Loucy (cell line): ENCODE measurements around the gene ADAM20.

Experiments
- H2AFZ ChIP-seq: fragments of 200-600 bp; sonication (generic); 2 replicates; pipeline ENCODE4 v1.6.0; 2016; ENCODE audit warnings: antibody characterized with exemption, mild to moderate bottlenecking, low read length, moderate library complexity
- H3F3A ChIP-seq: fragments of 200-600 bp; 2 replicates; pipeline ENCODE4 v1.6.0; 2016; ENCODE audit warnings: antibody characterized with exemption, low read depth, mild to moderate bottlenecking
- H3K27me3 ChIP-seq: fragments of 200-600 bp; sonication (generic); 2 replicates; pipeline ENCODE4 v1.6.1; 2014; ENCODE audit warnings: low read length, mild to moderate bottlenecking; ENCODE audit not compliant: insufficient read depth, poor library complexity, severe bottlenecking
- H3K36me3 ChIP-seq: fragments of 200-600 bp; sonication (generic); 2 replicates; pipeline ENCODE4 v1.6.1; 2016; ENCODE audit warnings: low read length; ENCODE audit not compliant: insufficient read depth
- H3K4me1 ChIP-seq: fragments of 200-600 bp; sonication (generic); 2 replicates; pipeline ENCODE4 v1.5.1; 2014; ENCODE audit warnings: low read length, mild to moderate bottlenecking; ENCODE audit not compliant: insufficient read depth, poor library complexity, severe bottlenecking
- H3K4me2 ChIP-seq: fragments of 200-600 bp; sonication (generic); 2 replicates; pipeline ENCODE4 v1.6.0; 2014; ENCODE audit warnings: antibody characterized with exemption, low read length, low read depth, mild to moderate bottlenecking; ENCODE audit not compliant: poor library complexity, severe bottlenecking
- H3K4me3 ChIP-seq: fragments of 200-600 bp; sonication (generic); 2 replicates; pipeline ENCODE4 v1.5.1; 2014; ENCODE audit warnings: low read length, mild to moderate bottlenecking, mixed read lengths; ENCODE audit not compliant: poor library complexity, severe bottlenecking
- H3K79me2 ChIP-seq: fragments of 200-600 bp; sonication (generic); 2 replicates; pipeline ENCODE4 v1.6.1; 2014; ENCODE audit warnings: low read length; ENCODE audit not compliant: insufficient read depth
- H3K9ac ChIP-seq: fragments of 200-600 bp; sonication (generic); 2 replicates; pipeline ENCODE4 v1.6.0; 2014; ENCODE audit warnings: mild to moderate bottlenecking, low read depth, low read length, moderate library complexity; ENCODE audit not compliant: poor library complexity, severe bottlenecking
- H3K9me2 ChIP-seq: fragments of 200-600 bp; sonication (generic); replicated peaks from 2 replicates; pipeline ENCODE4 v1.6.1; 2016; ENCODE audit warnings: low read depth, low read length, mixed read lengths
- H3K9me3 ChIP-seq: fragments of 200-600 bp; sonication (generic); 2 replicates; pipeline ENCODE4 v1.6.1; 2014; ENCODE audit warnings: mild to moderate bottlenecking, antibody characterized with exemption, low read length, low read depth; ENCODE audit not compliant: insufficient read depth
- H4K20me1 ChIP-seq: fragments of 200-600 bp; sonication (generic); 2 replicates; pipeline ENCODE4 v1.6.0; 2014; ENCODE audit warnings: antibody characterized with exemption, low read length, mild to moderate bottlenecking; ENCODE audit not compliant: insufficient read depth, poor library complexity, severe bottlenecking
- CTCF ChIP-seq: fragments of 200-600 bp; sonication (generic); conservative IDR thresholded peaks from 2 replicates; pipeline ENCODE4 v1.5.1; 2014; ENCODE audit warnings: mild to moderate bottlenecking, antibody characterized with exemption, low read length
- EZH2phosphoT487 ChIP-seq: fragments of 200-600 bp; IDR thresholded peaks from 2 replicates; pipeline ENCODE4 v1.6.1; 2018; ENCODE audit warnings: antibody characterized with exemption, mild to moderate bottlenecking, moderate library complexity, borderline replicate concordance

ADAM20 gene

GRCh38 chr14:70563417-70563816, 28.6 kb upstream of the ADAM20 start:
- no peak for TF ChIP-seq CTCF
- TF ChIP-seq EZH2phosphoT487, result no peak
- no peak overlapping the region for H3K4me2 ChIP-seq
- peaks cover 6% of the 10 kb centered on the region; the same call in 1 of the 2 replicates for H3K36me3 ChIP-seq
- no peaks in the 10 kb centered on the region for H3K27me3 ChIP-seq
- peaks cover 17% of the 10 kb centered on the region; the same call in 1 of the 2 replicates for H3K9me3 ChIP-seq
- H2AFZ ChIP-seq, result no peak overlapping the region
- H3K4me3 ChIP-seq, result no peak overlapping the region
- H3F3A ChIP-seq, result no peaks in the 10 kb centered on the region
- peaks cover 7% of the 10 kb centered on the region for H3K4me1 ChIP-seq
- no peaks in the 10 kb centered on the region for H3K9me2 ChIP-seq
- no peaks in the 10 kb centered on the region for H4K20me1 ChIP-seq
- no peaks in the 10 kb centered on the region for H3K79me2 ChIP-seq
- no peak overlapping the region for H3K9ac ChIP-seq

- no peaks in the 10 kb centered on the region for H3F3A ChIP-seq
- peaks cover 3% of the 10 kb centered on the region; the same call in 1 of the 2 replicates for H3K36me3 ChIP-seq
- no peak overlapping the region for H3K4me3 ChIP-seq
- no peak overlapping the region for H2AFZ ChIP-seq
- TF ChIP-seq EZH2phosphoT487, result no peak
- TF ChIP-seq CTCF, result no peak
- peaks cover 13% of the 10 kb centered on the region; the same call in 1 of the 2 replicates for H3K9me3 ChIP-seq
- H4K20me1 ChIP-seq, result no peaks in the 10 kb centered on the region
- no peaks in the 10 kb centered on the region for H3K9me2 ChIP-seq
- no peaks in the 10 kb centered on the region for H3K27me3 ChIP-seq
- H3K4me1 ChIP-seq, result no peaks in the 10 kb centered on the region
- H3K79me2 ChIP-seq, result no peaks in the 10 kb centered on the region
- H3K4me2 ChIP-seq, result no peak overlapping the region
- H3K9ac ChIP-seq, result no peak overlapping the region
These were observed 23.6 kb upstream of the ADAM20 start for GRCh38 chr14:70558356-70558755.

GRCh38 chr14:70555890-70556289, 21.1 kb upstream of the ADAM20 start:
- Histone ChIP-seq H3K9me3 (no peaks in the 10 kb centered on the region), H4K20me1 (no peaks in the 10 kb centered on the region), H3K79me2 (no peaks in the 10 kb centered on the region), H3K4me2 (no peak overlapping the region), H3K9me2 (no peaks in the 10 kb centered on the region), H2AFZ (no peak overlapping the region), H3F3A (no peaks in the 10 kb centered on the region), H3K27me3 (no peaks in the 10 kb centered on the region), H3K4me3 (no peak overlapping the region), H3K36me3 (no peaks in the 10 kb centered on the region), H3K4me1 (no peaks in the 10 kb centered on the region), H3K9ac (no peak overlapping the region)
- TF ChIP-seq EZH2phosphoT487 (no peak), CTCF (no peak)
